ENCODE results near the gene ZCWPW1. TPM values are rescaled to one million over a fixed set of nuclear protein-coding genes. Genes with fewer than 3 reads are reported as not detected.

ZCWPW1 gene
- total RNA-seq, 2 experiments from 2014 or later = 2.7 to 3.0 TPM

GRCh38 chr7:100402241-100402640 is 26.3 kb downstream of the ZCWPW1 start:
- H3K36me3 Mint-ChIP-seq (ENCODE audit: low read depth) = no peaks in the 10 kb centered on the region
- no peak overlapping the region for H3K4me3 Mint-ChIP-seq
- H3K27me3 Mint-ChIP-seq = peaks cover 27% of the 10 kb centered on the region
- no peaks in the 10 kb centered on the region for H3K9me3 Mint-ChIP-seq
- CTCF ChIA-PET = interaction anchor here (1.6 kb wide), 1 partner anchor 47 kb away, joined by 3 read pairs; no protein-coding TSS in a partner anchor
- POLR2A ChIA-PET = interaction anchor here (0.7 to 1.8 kb wide), 2 partner anchors 41 to 993 kb away, joined by 4 read pairs; no protein-coding TSS in a partner anchor
- H3K27ac Mint-ChIP-seq = no peak overlapping the region
- peaks cover 10% of the 10 kb centered on the region for H3K4me1 Mint-ChIP-seq
- no peak for DNase-seq

GRCh38 chr7:100401811-100402210 is 26.7 kb downstream of the ZCWPW1 start:
- ChIA-PET CTCF (interaction anchor here (1.6 kb wide), 1 partner anchor 48 kb away, joined by 3 read pairs; no protein-coding TSS in a partner anchor), POLR2A (interaction anchor here (1.8 kb wide), 1 partner anchor 41 kb away, joined by 4 read pairs; no protein-coding TSS in a partner anchor)
- Mint-ChIP-seq H3K4me1 (peaks cover 14% of the 10 kb centered on the region), H3K27me3 (peaks cover 23% of the 10 kb centered on the region), H3K4me3 (no peak overlapping the region), H3K9me3 (no peaks in the 10 kb centered on the region), H3K27ac (no peak overlapping the region), H3K36me3 (ENCODE audit: low read depth) (no peaks in the 10 kb centered on the region)
- DNase-seq = no peak

- DNase-seq = peak; percentile 26
- CTCF ChIA-PET = interaction anchor here (0.8 kb wide), 1 partner anchor 82 kb away, joined by 4 read pairs; no protein-coding TSS in a partner anchor
- H3K27me3 Mint-ChIP-seq = peaks cover 17% of the 10 kb centered on the region
- no peak overlapping the region for H3K27ac Mint-ChIP-seq
- no peak overlapping the region for H3K4me3 Mint-ChIP-seq
- POLR2A ChIA-PET = interaction anchor here (1.2 kb wide), 1 partner anchor 31 kb away, joined by 3 read pairs; no protein-coding TSS in a partner anchor
- H3K36me3 Mint-ChIP-seq (ENCODE audit: low read depth) = no peaks in the 10 kb centered on the region
- no peaks in the 10 kb centered on the region for H3K9me3 Mint-ChIP-seq
- H3K4me1 Mint-ChIP-seq = peaks cover 23% of the 10 kb centered on the region
Observed at GRCh38 chr7:100400656-100401055, 27.8 kb downstream of the ZCWPW1 start.

GRCh38 chr7:100400041-100400440 is 28.5 kb downstream of the ZCWPW1 start:
- peaks cover 24% of the 10 kb centered on the region for H3K4me1 Mint-ChIP-seq
- CTCF ChIA-PET = interaction anchor here (0.7 kb wide), 1 partner anchor 50 kb away, joined by 3 read pairs; no protein-coding TSS in a partner anchor
- H3K9me3 Mint-ChIP-seq = no peaks in the 10 kb centered on the region

GRCh38 chr7:100398239-100398638 is 30.3 kb downstream of the ZCWPW1 start:
- H3K9me3 Mint-ChIP-seq = no peaks in the 10 kb centered on the region
- ChIA-PET CTCF (no interaction called here), POLR2A (no interaction called here)
- no peak for DNase-seq
- H3K27ac Mint-ChIP-seq = no peak overlapping the region
- H3K4me3 Mint-ChIP-seq = no peak overlapping the region
- peaks cover 24% of the 10 kb centered on the region for H3K4me1 Mint-ChIP-seq
- H3K36me3 Mint-ChIP-seq (ENCODE audit: low read depth) = no peaks in the 10 kb centered on the region
- H3K27me3 Mint-ChIP-seq = peaks cover 18% of the 10 kb centered on the region

More at GRCh38 chr7:100400041-100400440, 28.5 kb downstream of the ZCWPW1 start:
- no peak for DNase-seq
- Mint-ChIP-seq H3K36me3 (ENCODE audit: low read depth) (no peaks in the 10 kb centered on the region), H3K4me3 (no peak overlapping the region), H3K27ac (no peak overlapping the region), H3K27me3 (peaks cover 19% of the 10 kb centered on the region)
- POLR2A ChIA-PET = no interaction called here

- ChIA-PET POLR2A (interaction anchor here (0.7 kb wide), 1 partner anchor 31 kb away, joined by 3 read pairs; no protein-coding TSS in a partner anchor), CTCF (no interaction called here)
- no peak overlapping the region for H3K27ac Mint-ChIP-seq
- no peak overlapping the region for H3K4me3 Mint-ChIP-seq
- H3K4me1 Mint-ChIP-seq = peaks cover 24% of the 10 kb centered on the region
- peaks cover 20% of the 10 kb centered on the region for H3K27me3 Mint-ChIP-seq
- H3K36me3 Mint-ChIP-seq (ENCODE audit: low read depth) = no peaks in the 10 kb centered on the region
- H3K9me3 Mint-ChIP-seq = no peaks in the 10 kb centered on the region
- no peak for DNase-seq
Observed at GRCh38 chr7:100397315-100398081, 31.0 kb downstream of the ZCWPW1 start.

GRCh38 chr7:100396421-100396982 is 32.0 kb downstream of the ZCWPW1 start:
- Mint-ChIP-seq H3K9me3 (no peaks in the 10 kb centered on the region), H3K27me3 (peaks cover 30% of the 10 kb centered on the region), H3K4me3 (peak overlapping the region; percentile 31), H3K27ac (peak overlapping the region; percentile 50), H3K4me1 (peaks cover 24% of the 10 kb centered on the region), H3K36me3 (ENCODE audit: low read depth) (no peaks in the 10 kb centered on the region)
- POLR2A ChIA-PET = interaction anchor here (1.0 kb wide), 1 partner anchor 33 kb away, joined by 4 read pairs; the partner anchor contains the start of gene MEPCE
- CTCF ChIA-PET = interaction anchor here (1.0 to 1.2 kb wide), 2 partner anchors 11 to 125 kb away, joined by 3 to 7 read pairs; no protein-coding TSS in a partner anchor
- peak; percentile 65 for DNase-seq

- CTCF ChIA-PET = interaction anchor here (3.3 kb wide), 1 partner anchor 13 kb away, joined by 20 read pairs; no protein-coding TSS in a partner anchor
- H3K36me3 Mint-ChIP-seq (ENCODE audit: low read depth) = no peaks in the 10 kb centered on the region
- no peak overlapping the region for H3K27ac Mint-ChIP-seq
- peaks cover 24% of the 10 kb centered on the region for H3K4me1 Mint-ChIP-seq
- POLR2A ChIA-PET = interaction anchor here (1.2 kb wide), 1 partner anchor 36 kb away, joined by 4 read pairs; the partner anchor contains the start of gene MEPCE
- no peak for DNase-seq
- no peak overlapping the region for H3K4me3 Mint-ChIP-seq
- H3K9me3 Mint-ChIP-seq = no peaks in the 10 kb centered on the region
- H3K27me3 Mint-ChIP-seq = peaks cover 34% of the 10 kb centered on the region
Observed at GRCh38 chr7:100394077-100394476, 34.4 kb downstream of the ZCWPW1 start.

GRCh38 chr7:100393233-100393905 is 35.1 kb downstream of the ZCWPW1 start:
- Mint-ChIP-seq H3K27ac (no peak overlapping the region), H3K9me3 (no peaks in the 10 kb centered on the region), H3K36me3 (ENCODE audit: low read depth) (no peaks in the 10 kb centered on the region), H3K27me3 (peaks cover 31% of the 10 kb centered on the region), H3K4me1 (peaks cover 22% of the 10 kb centered on the region), H3K4me3 (no peak overlapping the region)
- no peak for DNase-seq
- POLR2A ChIA-PET = interaction anchor here (1.2 kb wide), 1 partner anchor 37 kb away, joined by 4 read pairs; the partner anchor contains the start of gene MEPCE
- CTCF ChIA-PET = interaction anchor here (0.5 to 3.3 kb wide), 2 partner anchors 14 kb away, joined by 3 to 20 read pairs; no protein-coding TSS in a partner anchor

GRCh38 chr7:100390286-100391009 is 38.1 kb downstream of the ZCWPW1 start:
- peaks cover 28% of the 10 kb centered on the region for H3K27me3 Mint-ChIP-seq
- H3K27ac Mint-ChIP-seq = no peak overlapping the region
- CTCF ChIA-PET = no interaction called here
- no peaks in the 10 kb centered on the region for H3K9me3 Mint-ChIP-seq
- no peak for DNase-seq
- no peak overlapping the region for H3K4me3 Mint-ChIP-seq
- no peaks in the 10 kb centered on the region for H3K36me3 Mint-ChIP-seq (ENCODE audit: low read depth)
- POLR2A ChIA-PET = no interaction called here
- peaks cover under 1% of the 10 kb centered on the region for H3K4me1 Mint-ChIP-seq

- H3K27ac Mint-ChIP-seq = no peak overlapping the region
- H3K36me3 Mint-ChIP-seq (ENCODE audit: low read depth) = no peaks in the 10 kb centered on the region
- no peak for DNase-seq
- H3K4me1 Mint-ChIP-seq = peaks cover 3% of the 10 kb centered on the region
- ChIA-PET CTCF (no interaction called here), POLR2A (no interaction called here)
- no peak overlapping the region for H3K4me3 Mint-ChIP-seq
- H3K9me3 Mint-ChIP-seq = no peaks in the 10 kb centered on the region
- H3K27me3 Mint-ChIP-seq = peaks cover 33% of the 10 kb centered on the region
Observed at GRCh38 chr7:100389437-100390088, 38.9 kb downstream of the ZCWPW1 start.

- Mint-ChIP-seq H3K27ac (no peak overlapping the region), H3K36me3 (ENCODE audit: low read depth) (no peaks in the 10 kb centered on the region), H3K9me3 (no peaks in the 10 kb centered on the region), H3K4me1 (peaks cover 3% of the 10 kb centered on the region), H3K4me3 (no peak overlapping the region), H3K27me3 (peaks cover 38% of the 10 kb centered on the region)
- DNase-seq = no peak
- POLR2A ChIA-PET = no interaction called here
- CTCF ChIA-PET = interaction anchor here (0.7 kb wide), 1 partner anchor 16 kb away, joined by 3 read pairs; no protein-coding TSS in a partner anchor
Observed at GRCh38 chr7:100387695-100388094, 40.8 kb downstream of the ZCWPW1 start.
